DND-41 (cell line): ENCODE results near the gene SH3BP5.
"Not testable (repeated sequence)": the region's sequence is repeated elsewhere in the genome, so short reads cannot be mapped to it uniquely, and the experiment has no call there.

ENCODE experiments used
- ATAC-seq: fragments of 200-7000 bp; cut with Tn5 transposase; 3 replicates; pipeline ENCODE4 v1.9.1; 2021; ENCODE audit warnings: low read depth; ENCODE audit not compliant: insufficient read depth
- DNase-seq: peaks from one replicate; pipeline ENCODE4 v3.0.0-alpha.2; 2020
- H2AFZ ChIP-seq: 2 replicates; pipeline ENCODE4 v1.6.0; 2012; ENCODE audit warnings: low read depth, low read length
- H3K27ac ChIP-seq: 2 replicates; pipeline ENCODE4 v1.5.1; 2012; ENCODE audit warnings: low read length, inconsistent platforms
- H3K27me3 ChIP-seq: fragments of 200-600 bp; sonication (generic); 2 replicates; pipeline ENCODE4 v1.6.0; 2012; ENCODE audit warnings: low read length, mild to moderate bottlenecking, inconsistent platforms; ENCODE audit not compliant: insufficient read depth, poor library complexity
- H3K36me3 ChIP-seq: 2 replicates; pipeline ENCODE4 v1.5.1; 2012; ENCODE audit warnings: low read length, inconsistent platforms; ENCODE audit not compliant: insufficient read depth
- H3K4me1 ChIP-seq: 2 replicates; pipeline ENCODE4 v1.5.1; 2012; ENCODE audit warnings: mild to moderate bottlenecking, low read length; ENCODE audit not compliant: insufficient read depth
- H3K4me2 ChIP-seq: 2 replicates; pipeline ENCODE4 v1.6.0; 2012; ENCODE audit warnings: mild to moderate bottlenecking, moderate library complexity, low read length, inconsistent platforms; ENCODE audit not compliant: insufficient read depth
- H3K4me3 ChIP-seq, 2 experiments: fragments of 200-600 bp in 1 of 2; shearing (Covaris generic) in 1 of 2; 2 replicates each; pipeline ENCODE4 v1.5.1; 2012 to 2016; ENCODE audit warnings: inconsistent platforms in 2 of 2, low read length in 2 of 2, mild to moderate bottlenecking in 2 of 2, low read depth in 1 of 2, moderate library complexity in 1 of 2
- H3K79me2 ChIP-seq: 2 replicates; pipeline ENCODE4 v1.6.0; 2012; ENCODE audit warnings: low read length, inconsistent platforms; ENCODE audit not compliant: insufficient read depth
- H3K9ac ChIP-seq: 2 replicates; pipeline ENCODE4 v1.6.0; 2012; ENCODE audit warnings: low read depth, mild to moderate bottlenecking, inconsistent platforms, low read length, moderate library complexity
- H3K9me3 ChIP-seq: 2 replicates; pipeline ENCODE4 v1.5.1; 2012; ENCODE audit warnings: low read length, moderate library complexity, mild to moderate bottlenecking, inconsistent platforms; ENCODE audit not compliant: insufficient read depth, severe bottlenecking
- H4K20me1 ChIP-seq: 2 replicates; pipeline ENCODE4 v1.6.0; 2012; ENCODE audit warnings: low read length; ENCODE audit not compliant: insufficient read depth
- EZH2 ChIP-seq: IDR thresholded peaks from 3 replicates; pipeline ENCODE4 v1.6.1; 2012; ENCODE audit warnings: borderline replicate concordance, low read depth, mild to moderate bottlenecking, moderate library complexity, low read length, inconsistent platforms; ENCODE audit not compliant: severe bottlenecking
- TF ChIP-seq, protein P1 (sequence below): IDR thresholded peaks from 2 replicates; pipeline ENCODE4 v1.5.1; 2012; ENCODE audit warnings: borderline replicate concordance, low read length, moderate library complexity, mild to moderate bottlenecking; ENCODE audit not compliant: poor library complexity, severe bottlenecking; ENCODE audit errors: extremely low read depth

Gene SH3BP5

DNA sequence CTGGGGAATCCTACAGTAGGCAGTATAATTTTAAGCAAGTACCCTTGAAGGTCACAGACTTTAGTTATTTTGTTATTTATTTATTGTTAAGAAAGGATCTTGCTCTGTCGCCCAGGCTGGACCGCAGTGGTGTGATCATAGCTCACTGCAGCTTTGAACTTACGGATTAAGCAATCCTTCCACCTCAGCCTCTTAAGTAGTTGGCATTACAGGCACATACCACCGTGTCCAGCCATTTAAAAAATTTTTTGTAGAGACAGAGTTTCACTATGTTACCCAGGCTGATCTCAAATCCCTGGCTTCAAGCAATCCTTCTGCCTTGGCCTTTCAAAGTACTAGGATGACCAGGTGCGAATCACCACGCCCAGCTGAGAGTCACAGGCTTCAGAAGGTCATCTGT lies 22.1 kb upstream of the SH3BP5 start:
- Histone ChIP-seq H3K9me3 (peaks cover 9% of the 10 kb centered on the region), H2AFZ (no peak overlapping the region), H3K79me2 (no peaks in the 10 kb centered on the region), H3K27me3 (no peaks in the 10 kb centered on the region), H3K9ac (no peak overlapping the region), H3K36me3 (no peaks in the 10 kb centered on the region), H4K20me1 (no peaks in the 10 kb centered on the region), H3K4me2 (no peak overlapping the region), H3K4me3 (no peak overlapping the region), H3K27ac (no peak overlapping the region), H3K4me1 (peaks cover 5% of the 10 kb centered on the region; the same call in 1 of the 2 replicates)
- TF ChIP-seq, protein P1, sequence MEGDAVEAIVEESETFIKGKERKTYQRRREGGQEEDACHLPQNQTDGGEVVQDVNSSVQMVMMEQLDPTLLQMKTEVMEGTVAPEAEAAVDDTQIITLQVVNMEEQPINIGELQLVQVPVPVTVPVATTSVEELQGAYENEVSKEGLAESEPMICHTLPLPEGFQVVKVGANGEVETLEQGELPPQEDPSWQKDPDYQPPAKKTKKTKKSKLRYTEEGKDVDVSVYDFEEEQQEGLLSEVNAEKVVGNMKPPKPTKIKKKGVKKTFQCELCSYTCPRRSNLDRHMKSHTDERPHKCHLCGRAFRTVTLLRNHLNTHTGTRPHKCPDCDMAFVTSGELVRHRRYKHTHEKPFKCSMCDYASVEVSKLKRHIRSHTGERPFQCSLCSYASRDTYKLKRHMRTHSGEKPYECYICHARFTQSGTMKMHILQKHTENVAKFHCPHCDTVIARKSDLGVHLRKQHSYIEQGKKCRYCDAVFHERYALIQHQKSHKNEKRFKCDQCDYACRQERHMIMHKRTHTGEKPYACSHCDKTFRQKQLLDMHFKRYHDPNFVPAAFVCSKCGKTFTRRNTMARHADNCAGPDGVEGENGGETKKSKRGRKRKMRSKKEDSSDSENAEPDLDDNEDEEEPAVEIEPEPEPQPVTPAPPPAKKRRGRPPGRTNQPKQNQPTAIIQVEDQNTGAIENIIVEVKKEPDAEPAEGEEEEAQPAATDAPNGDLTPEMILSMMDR = no peak
- ATAC-seq = no peak
- DNase-seq = no peak

DNA sequence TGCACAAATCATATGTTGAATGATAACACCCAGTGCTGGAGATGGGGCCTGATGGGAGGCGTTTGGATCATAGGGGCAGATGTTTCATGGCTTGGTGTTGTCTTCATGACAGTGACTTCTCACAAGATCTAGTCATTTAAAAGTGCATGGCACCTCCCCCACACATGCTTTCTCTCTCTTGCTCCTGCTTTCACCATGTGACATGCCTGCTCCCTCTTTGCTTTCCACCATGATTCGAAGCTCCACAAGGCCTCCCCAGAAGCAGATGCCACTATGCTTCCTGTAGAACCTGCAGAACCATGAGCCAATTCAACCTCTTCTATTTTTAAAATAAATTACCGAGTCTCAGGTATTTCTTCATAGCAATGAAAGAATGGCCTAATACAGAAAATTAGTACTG lies 17.8 kb upstream of the SH3BP5 start:
- Histone ChIP-seq H3K27ac (no peak overlapping the region), H3K36me3 (no peaks in the 10 kb centered on the region), H3K4me2 (no peak overlapping the region), H3K4me1 (peaks cover 25% of the 10 kb centered on the region), H3K9ac (no peak overlapping the region), H3K79me2 (no peaks in the 10 kb centered on the region), H3K27me3 (no peaks in the 10 kb centered on the region), H3K4me3 (no peak overlapping the region), H2AFZ (no peak overlapping the region), H4K20me1 (no peaks in the 10 kb centered on the region), H3K9me3 (peaks cover 9% of the 10 kb centered on the region)
- TF ChIP-seq, protein P1 = no peak
- no peak for TF ChIP-seq EZH2
- DNase-seq = no peak
- no peak for ATAC-seq

DNA sequence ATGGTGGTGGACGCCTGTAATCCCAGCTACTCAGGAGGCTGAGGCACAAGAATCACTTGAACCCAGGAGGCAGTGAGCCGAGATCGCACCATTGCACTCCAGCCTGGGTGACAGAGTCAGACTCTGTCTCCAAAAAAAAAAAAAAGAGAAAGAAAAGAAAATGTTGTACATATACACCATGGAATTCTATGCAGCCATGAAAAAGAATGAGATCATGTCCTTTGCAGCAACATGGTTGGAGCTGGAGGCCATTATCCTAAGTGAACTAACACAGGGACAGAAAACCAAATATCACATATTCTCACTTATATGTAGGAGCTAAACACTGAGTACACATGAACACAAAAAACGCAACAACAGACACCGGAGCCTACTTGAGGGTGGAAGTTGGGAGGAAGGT lies 17.1 kb upstream of the SH3BP5 start:
- H3K36me3 ChIP-seq = not testable (repeated sequence)

DNA sequence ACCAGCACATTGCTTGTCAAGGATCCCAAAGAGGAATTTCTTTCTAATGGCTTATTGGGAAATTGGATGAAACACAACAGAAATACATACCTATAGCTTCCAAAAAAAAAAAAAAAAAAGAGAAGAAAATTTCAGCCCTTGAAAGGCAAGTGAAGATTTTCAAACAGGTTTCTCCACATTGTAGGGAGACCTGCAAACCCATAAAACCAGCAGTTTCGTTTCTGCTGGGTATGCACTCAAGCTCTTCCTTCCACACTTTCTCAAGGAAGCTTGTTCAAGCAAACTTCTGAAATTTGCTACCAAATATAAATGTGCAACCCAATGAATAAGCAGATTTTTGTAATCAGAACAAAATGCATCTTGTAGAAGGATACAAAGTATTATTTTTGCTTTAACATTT lies 15.9 kb upstream of the SH3BP5 start:
- ATAC-seq (no peak), DNase-seq (no peak)
- H4K20me1 ChIP-seq = no peaks in the 10 kb centered on the region
- H3K79me2 ChIP-seq = no peaks in the 10 kb centered on the region
- no peak overlapping the region for H3K4me2 ChIP-seq
- H3K9ac ChIP-seq = no peak overlapping the region
- no peak overlapping the region for H3K27ac ChIP-seq
- peaks cover 9% of the 10 kb centered on the region for H3K9me3 ChIP-seq
- no peak overlapping the region for H3K4me3 ChIP-seq
- no peaks in the 10 kb centered on the region for H3K27me3 ChIP-seq
- no peak overlapping the region for H2AFZ ChIP-seq
- TF ChIP-seq EZH2 = no peak
- TF ChIP-seq, protein P1 = no peak
- no peaks in the 10 kb centered on the region for H3K36me3 ChIP-seq
- peaks cover 29% of the 10 kb centered on the region for H3K4me1 ChIP-seq

More for the DNA sequence above, 17.1 kb upstream of the SH3BP5 start:
- DNase-seq, H4K20me1 ChIP-seq, ATAC-seq, H3K4me2 ChIP-seq, H3K27ac ChIP-seq, H3K27me3 ChIP-seq, H3K9ac ChIP-seq, H3K4me3 ChIP-seq, H2AFZ ChIP-seq, H3K9me3 ChIP-seq, H3K79me2 ChIP-seq: not testable (repeated sequence)
- peaks cover 29% of the 10 kb centered on the region for H3K4me1 ChIP-seq
